ENCODE results near the gene ERC1.

GRCh38 chr12:981176-981828 is 9.7 kb upstream of the ERC1 start:
- TF ChIP-seq EZH2 (IDR thresholded peaks at IDR 0.05), result no peak
- TF ChIP-seq POLR2AphosphoS5 (IDR thresholded peaks at IDR 0.05; ENCODE audit: borderline replicate concordance, low read depth, low read length), result no peak
- no peak for TF ChIP-seq FOXP2 (optimal IDR thresholded peaks at IDR 0.05; ENCODE audit: control extremely low read depth, extremely low read length, insufficient read depth)
